Rectal smooth muscle tissue (tissue), 1 donor: ENCODE results near the gene BBS12.

ENCODE experiments used
- H3K27ac ChIP-seq: one replicate; pipeline ENCODE4 v1.7.0; 2013; ENCODE audit warnings: low read depth, low read length, inconsistent platforms
- H3K27me3 ChIP-seq: one replicate; pipeline ENCODE4 v1.7.0; 2013; ENCODE audit warnings: low read length; ENCODE audit not compliant: control insufficient read depth, insufficient read depth
- H3K36me3 ChIP-seq: one replicate; pipeline ENCODE4 v1.7.0; 2013; ENCODE audit warnings: low read length; ENCODE audit not compliant: control insufficient read depth, insufficient read depth
- H3K4me1 ChIP-seq: one replicate; pipeline ENCODE4 v1.7.0; 2013; ENCODE audit warnings: low read length; ENCODE audit not compliant: control insufficient read depth, insufficient read depth
- H3K4me3 ChIP-seq: one replicate; pipeline ENCODE4 v1.7.0; 2013; ENCODE audit warnings: low read length
- H3K9ac ChIP-seq: one replicate; pipeline ENCODE4 v1.7.0; 2013; ENCODE audit warnings: low read length

The BBS12 gene

DNA sequence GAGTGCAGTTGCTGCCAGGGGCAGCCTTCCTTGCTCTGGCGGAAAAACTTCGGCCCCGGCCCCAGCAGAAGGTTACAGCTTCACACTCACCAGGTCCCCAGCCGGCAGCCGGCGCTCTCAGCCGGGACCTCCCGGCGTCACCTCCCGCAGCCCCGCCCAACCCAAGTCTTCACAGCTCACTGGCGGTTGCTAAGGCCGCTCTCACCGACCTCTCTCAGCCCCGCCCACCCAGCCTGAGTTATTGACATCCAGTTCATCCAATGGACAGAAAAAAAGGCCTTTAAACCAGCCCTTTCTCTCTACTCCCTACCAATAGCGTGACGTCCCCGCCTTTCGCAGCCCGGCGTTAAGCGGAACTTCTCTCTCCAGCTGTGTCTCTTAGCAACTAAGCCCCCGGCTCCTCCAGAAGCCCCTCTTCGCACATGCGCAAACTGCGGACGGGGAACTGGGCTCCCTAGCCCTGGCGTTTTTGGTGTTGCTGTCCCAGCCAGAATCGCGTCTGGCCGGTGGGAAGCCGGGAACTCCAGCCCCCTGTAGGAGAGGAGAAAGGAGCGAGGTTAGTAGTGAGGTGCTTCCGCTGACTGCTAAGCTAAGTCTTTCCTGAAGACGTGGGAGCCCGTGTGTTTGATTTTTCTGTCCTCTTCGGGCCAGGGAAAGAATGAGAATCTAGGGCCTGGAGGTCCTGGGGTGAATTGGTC lies at the start of gene BBS12:
Gene BBS12, plus strand, starts transcription at position 376 of the 698 bp plus-strand sequence. CDS start 9,189 bp downstream, outside the sequence.
- Histone ChIP-seq H3K27me3 (no peaks in the 10 kb centered on the region), H3K36me3 (no peaks in the 10 kb centered on the region), H3K4me3 (peak within 1 kb of the TSS; percentile 74), H3K4me1 (peaks cover 11% of the 10 kb centered on the region), H3K9ac (peak within 1 kb of the TSS; percentile 59), H3K27ac (peak within 1 kb of the TSS; percentile 84)

DNA sequence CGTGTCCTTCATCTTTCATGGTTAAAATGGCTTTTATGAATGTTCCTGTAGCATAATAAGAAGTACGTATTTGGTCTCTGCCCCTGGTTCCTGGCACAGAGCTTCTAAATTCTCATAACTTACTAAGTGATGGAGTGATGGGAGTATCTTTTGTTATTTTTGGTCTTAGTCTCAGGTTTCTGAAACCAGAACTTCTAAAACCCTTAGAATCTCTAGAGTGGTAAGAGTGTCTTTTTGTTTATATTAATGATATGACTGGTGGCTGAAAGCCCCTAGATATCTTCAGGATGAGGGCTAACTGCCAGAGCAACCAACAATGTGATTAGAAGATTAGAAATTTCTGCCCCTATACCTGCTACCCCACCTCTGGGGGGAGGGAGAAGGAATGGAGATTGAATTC lies 45.8 kb upstream of the BBS12 start:
- H3K4me3 ChIP-seq, result no peak overlapping the region
- no peaks in the 10 kb centered on the region for H3K27me3 ChIP-seq
- no peaks in the 10 kb centered on the region for H3K4me1 ChIP-seq
- H3K27ac ChIP-seq, result no peak overlapping the region
- H3K9ac ChIP-seq, result no peak overlapping the region
- no peaks in the 10 kb centered on the region for H3K36me3 ChIP-seq

DNA sequence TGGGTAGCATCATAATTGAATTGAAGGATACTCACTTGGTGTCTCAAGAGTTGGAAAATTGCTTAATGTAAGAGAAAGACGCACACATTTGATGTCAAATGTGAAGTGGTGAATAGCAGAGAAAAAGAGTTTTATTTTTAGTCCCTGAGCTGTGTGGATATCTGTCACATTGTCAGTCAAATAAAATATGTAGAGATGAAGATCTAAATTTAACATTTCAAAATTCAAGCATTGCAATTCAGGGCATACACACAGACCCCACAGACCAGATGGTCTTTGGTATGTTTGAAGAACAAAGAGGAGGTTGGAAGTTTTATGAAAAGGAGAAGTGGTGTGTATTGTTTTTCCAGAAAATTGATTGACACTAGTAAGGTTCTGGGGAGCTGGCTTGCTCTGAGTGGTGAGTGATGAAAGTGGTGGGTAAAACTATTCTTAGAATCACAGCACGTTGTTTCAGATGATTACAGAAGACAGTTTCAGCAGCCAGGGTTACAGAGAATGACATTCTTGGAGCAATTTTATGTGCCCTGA lies 44.9 kb upstream of the BBS12 start:
- Histone ChIP-seq H3K27me3 (no peaks in the 10 kb centered on the region), H3K4me3 (no peak overlapping the region), H3K27ac (no peak overlapping the region), H3K9ac (no peak overlapping the region), H3K36me3 (no peaks in the 10 kb centered on the region), H3K4me1 (no peaks in the 10 kb centered on the region)

DNA sequence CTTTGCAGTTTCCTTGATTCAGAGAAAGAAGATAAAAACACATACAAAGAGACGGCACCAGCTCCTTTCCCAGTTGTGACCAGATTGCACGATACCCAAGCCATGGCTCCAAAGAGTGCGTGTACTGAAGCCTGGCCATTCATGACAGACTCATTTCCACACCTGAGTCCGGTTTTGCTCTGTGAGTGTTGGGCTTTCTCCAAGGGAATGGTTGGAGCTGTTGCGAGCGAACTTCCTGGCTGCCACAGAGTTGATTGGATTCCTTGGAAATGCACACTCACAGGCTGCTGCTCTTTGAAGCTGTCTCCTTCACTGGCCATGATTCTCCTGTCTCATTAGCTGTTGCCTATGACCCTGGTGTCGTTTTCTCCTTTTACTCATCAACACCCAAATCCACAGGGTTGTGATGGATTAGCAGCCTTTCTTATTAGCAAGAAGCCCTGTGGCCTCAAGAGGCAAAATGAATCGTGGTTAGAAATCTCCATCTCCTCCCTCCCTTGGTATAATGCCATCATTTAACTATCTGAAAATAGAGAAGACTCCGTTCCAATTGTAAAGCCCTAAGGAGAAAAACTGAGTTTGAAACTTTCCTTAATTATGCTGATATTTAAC lies 43.9 kb upstream of the BBS12 start:
- no peak overlapping the region for H3K4me3 ChIP-seq
- H3K4me1 ChIP-seq, result no peaks in the 10 kb centered on the region
- no peaks in the 10 kb centered on the region for H3K36me3 ChIP-seq
- no peak overlapping the region for H3K9ac ChIP-seq
- no peak overlapping the region for H3K27ac ChIP-seq
- H3K27me3 ChIP-seq, result no peaks in the 10 kb centered on the region

DNA sequence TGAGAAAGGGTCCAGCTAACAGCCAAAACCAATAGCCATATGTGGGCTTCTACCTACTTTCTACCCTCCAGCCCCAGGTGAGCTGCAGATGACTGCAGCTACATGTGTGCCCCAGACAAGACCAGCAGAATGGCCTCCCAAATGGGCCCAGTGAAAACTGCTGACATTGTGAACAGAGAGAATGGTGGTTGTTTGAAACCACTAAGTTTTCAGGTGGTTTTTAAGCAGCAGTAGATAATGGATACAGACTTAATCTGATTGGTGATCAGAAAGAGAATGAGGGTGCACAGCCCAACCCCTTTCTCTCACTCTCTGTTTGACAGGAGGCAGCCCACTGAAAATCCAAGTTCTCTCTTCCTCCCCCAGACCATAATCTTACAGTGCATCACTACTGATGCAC lies 42.5 kb upstream of the BBS12 start:
- no peak overlapping the region for H3K9ac ChIP-seq
- H3K36me3 ChIP-seq, result no peaks in the 10 kb centered on the region
- no peak overlapping the region for H3K27ac ChIP-seq
- no peak overlapping the region for H3K4me3 ChIP-seq
- no peaks in the 10 kb centered on the region for H3K4me1 ChIP-seq
- no peaks in the 10 kb centered on the region for H3K27me3 ChIP-seq

DNA sequence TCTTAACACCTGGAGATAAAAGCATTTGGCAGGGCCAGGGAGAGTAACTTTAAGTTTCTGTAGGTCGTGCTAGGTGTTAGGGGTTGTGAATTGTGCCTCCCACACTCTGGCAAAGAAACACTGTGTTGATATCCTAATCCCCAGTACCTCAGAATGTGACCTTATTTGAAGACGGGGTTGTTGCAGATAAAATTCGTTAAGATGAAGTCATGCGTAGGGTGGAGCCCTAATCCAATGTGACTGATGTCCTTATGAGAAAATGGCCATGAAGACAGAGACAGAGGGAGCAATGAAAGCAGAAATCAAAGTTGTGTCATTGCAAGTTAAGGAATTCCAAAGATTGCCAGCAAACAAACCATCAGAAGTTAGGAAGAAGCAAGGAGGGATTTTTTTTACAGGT lies 40.5 kb upstream of the BBS12 start:
- Histone ChIP-seq H3K4me1 (no peaks in the 10 kb centered on the region), H3K27ac (no peak overlapping the region)

DNA sequence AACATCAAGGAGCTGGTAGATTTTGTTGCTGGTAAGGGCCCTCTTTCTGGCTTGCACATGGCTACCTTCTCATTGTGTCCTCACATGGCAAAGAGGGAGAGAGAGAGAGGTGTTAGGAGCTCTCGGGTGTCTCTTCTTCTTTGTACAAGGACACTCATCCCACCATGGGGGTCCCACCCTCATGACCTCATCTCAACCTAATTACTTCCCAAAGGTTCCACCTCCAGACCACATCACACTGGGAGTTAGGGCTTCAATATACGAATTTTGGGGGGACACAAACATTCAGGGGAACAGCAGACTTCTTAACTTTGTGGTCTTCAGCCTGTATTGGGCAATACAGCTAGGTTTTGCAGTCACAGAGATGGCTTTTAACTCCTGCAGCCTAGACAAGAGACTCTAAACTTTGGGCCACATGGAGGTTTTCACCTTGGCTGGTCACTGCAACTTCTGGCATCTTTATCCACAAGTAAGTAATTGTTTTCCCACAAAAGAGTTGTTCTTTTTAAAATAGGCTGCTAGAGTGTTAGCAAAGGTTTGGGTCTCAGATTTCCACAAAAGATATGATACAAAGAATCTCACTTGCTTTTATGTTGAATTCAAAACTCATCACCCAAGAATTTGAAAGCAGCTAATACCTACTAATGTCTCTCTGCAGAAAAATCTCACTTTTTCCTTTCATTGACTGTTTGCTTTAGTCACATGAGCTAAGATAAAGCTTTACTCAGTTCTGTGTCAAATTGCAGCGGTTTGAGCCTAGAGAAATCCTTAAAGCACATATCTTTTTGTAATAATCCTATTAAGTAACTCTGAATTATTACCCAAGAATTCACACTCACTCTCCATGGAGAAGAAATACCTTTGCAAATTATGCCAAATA lies 39.6 kb upstream of the BBS12 start:
- H3K27ac ChIP-seq, result no peak overlapping the region

More for the DNA sequence above, 40.5 kb upstream of the BBS12 start:
- Histone ChIP-seq H3K9ac (no peak overlapping the region), H3K27me3 (no peaks in the 10 kb centered on the region), H3K4me3 (no peak overlapping the region), H3K36me3 (no peaks in the 10 kb centered on the region)

DNA sequence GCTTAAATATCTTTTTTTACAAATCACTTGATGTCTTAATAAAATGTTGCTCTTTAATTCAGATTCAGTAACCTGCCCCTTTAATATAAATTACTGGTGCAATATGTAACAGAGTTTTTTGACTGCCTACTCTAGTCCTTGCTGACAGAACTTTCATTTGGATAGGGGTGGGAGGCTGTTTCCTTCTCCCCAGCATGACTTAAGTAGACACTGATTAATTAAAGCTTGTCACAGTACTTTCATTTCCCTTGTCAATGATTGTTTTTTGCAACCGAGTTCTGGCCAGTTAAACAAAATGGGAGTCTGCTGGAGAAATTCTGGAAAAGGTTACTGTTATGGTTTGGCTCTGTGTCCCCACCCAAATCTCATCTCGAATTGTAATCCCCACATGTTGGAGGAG lies 37.3 kb upstream of the BBS12 start:
- Histone ChIP-seq H3K4me1 (no peaks in the 10 kb centered on the region), H3K27me3 (no peaks in the 10 kb centered on the region), H3K4me3 (no peak overlapping the region), H3K9ac (no peak overlapping the region), H3K27ac (no peak overlapping the region), H3K36me3 (no peaks in the 10 kb centered on the region)

More for the DNA sequence above, 39.6 kb upstream of the BBS12 start:
- Histone ChIP-seq H3K4me3 (no peak overlapping the region), H3K36me3 (no peaks in the 10 kb centered on the region), H3K4me1 (no peaks in the 10 kb centered on the region), H3K27me3 (no peaks in the 10 kb centered on the region), H3K9ac (no peak overlapping the region)

DNA sequence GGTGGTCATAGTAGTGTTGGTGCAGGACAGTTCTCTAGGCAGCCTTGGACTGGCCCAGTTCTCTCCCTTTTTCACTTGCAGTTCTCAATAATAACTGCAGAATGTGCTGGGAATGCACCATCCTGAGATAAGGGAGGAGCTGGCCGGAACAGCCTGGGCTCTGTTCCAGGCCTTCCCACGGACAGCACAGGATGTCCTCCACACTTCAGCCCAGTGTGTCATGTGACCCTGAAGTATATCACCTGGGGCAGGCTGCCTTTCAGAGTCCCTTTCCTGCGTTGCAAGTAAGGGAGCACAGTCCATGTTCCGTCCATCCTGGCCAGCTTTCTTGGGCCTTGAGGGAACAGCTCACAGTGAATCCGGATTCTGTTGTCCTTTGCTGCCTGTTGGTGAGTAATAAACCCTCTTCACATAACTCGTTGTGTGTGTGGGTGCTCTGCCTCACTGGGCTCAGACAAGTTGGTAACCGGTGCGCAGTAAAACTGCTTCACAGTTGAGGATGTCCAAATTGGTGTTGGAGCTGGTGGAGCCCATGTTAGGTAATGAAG lies 32.3 kb upstream of the BBS12 start:
- no peaks in the 10 kb centered on the region for H3K4me1 ChIP-seq
- no peaks in the 10 kb centered on the region for H3K36me3 ChIP-seq
- no peak overlapping the region for H3K9ac ChIP-seq
- no peak overlapping the region for H3K27ac ChIP-seq
- H3K27me3 ChIP-seq, result no peaks in the 10 kb centered on the region
- no peak overlapping the region for H3K4me3 ChIP-seq

DNA sequence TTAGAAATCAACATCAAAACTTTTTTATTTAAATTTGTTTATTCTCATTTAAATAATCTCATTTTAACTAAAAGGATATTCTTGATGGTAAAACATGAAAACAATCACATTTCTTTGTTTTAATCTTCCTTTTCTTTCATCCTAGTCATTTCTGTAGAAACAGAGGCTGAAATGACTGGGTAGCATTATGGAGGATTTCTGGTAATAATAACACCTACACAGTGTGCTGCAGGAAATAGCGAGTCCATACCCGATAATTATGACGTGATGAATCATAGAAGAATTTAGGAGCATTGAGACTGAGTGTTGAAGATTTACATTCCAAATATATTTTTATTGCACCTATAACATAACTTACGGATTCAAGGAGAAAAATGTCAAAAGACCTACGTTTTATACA lies 31.4 kb upstream of the BBS12 start:
- H3K36me3 ChIP-seq, result no peaks in the 10 kb centered on the region
- H3K9ac ChIP-seq, result no peak overlapping the region
- no peak overlapping the region for H3K4me3 ChIP-seq
- H3K27me3 ChIP-seq, result no peaks in the 10 kb centered on the region
- no peak overlapping the region for H3K27ac ChIP-seq
- no peaks in the 10 kb centered on the region for H3K4me1 ChIP-seq

DNA sequence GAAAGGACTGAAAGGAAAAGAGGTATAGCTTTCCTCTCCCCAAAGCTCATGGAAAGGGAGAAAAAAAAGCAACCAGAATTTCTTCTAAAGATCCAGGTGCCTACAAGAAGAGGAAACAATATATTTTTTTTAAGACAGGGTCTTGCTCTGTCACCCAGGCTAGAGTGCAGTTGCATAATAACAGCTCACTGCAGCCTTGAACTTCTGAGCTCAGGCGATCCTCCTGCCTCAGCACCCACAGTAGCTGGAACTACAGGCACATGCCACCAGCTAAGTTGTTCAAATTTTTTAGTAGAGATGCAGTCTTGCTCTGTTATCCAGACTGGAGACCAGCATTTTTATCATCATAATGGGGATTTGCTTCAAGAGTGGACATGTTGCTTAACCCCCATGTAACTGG lies 30.5 kb upstream of the BBS12 start:
- no peak overlapping the region for H3K27ac ChIP-seq
- H3K36me3 ChIP-seq, result no peaks in the 10 kb centered on the region
- no peaks in the 10 kb centered on the region for H3K27me3 ChIP-seq
- no peak overlapping the region for H3K4me3 ChIP-seq
- no peak overlapping the region for H3K9ac ChIP-seq
- H3K4me1 ChIP-seq, result no peaks in the 10 kb centered on the region

DNA sequence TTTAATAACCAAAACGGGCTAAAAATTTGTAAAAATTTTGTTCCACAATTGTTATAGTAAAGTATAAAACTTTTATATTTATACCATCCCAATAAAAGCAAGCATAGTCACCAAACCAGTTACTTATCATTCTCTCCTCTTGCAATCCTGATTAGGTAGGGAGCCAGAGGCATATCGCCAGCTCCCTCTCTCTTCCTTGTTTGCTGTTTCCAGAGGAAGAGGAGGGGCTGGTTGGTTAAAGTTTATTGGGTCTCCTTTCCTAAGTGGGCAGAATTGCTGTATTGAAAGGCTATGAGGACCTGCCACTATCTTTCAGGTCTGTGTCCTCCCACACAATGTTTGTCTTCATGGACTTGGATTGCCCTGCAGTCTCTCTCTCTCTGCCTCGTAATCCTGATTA lies 29.6 kb upstream of the BBS12 start:
- Histone ChIP-seq H3K4me1 (no peaks in the 10 kb centered on the region), H3K9ac (no peak overlapping the region), H3K27ac (no peak overlapping the region), H3K4me3 (no peak overlapping the region), H3K27me3 (no peaks in the 10 kb centered on the region), H3K36me3 (no peaks in the 10 kb centered on the region)
